WERI-Rb-1 (cell line): ENCODE results near the gene SPEG.

Experiments used
- DNase-seq: peaks from one replicate; pipeline ENCODE4 v3.0.0-alpha.2; 2020
- H3K27ac ChIP-seq: fragments of 250-450 bp; sonication (Bioruptor Pico); 2 replicates; pipeline ENCODE4 v1.5.1; 2020; ENCODE audit warnings: mild to moderate bottlenecking, moderate library complexity
- H3K27me3 ChIP-seq: fragments of 250-450 bp; sonication (Bioruptor Pico); 2 replicates; pipeline ENCODE4 v1.5.1; 2021; ENCODE audit warnings: mild to moderate bottlenecking, low read depth, moderate library complexity; ENCODE audit not compliant: insufficient read depth, severe bottlenecking
- H3K36me3 ChIP-seq: fragments of 250-450 bp; sonication (Bioruptor Pico); 2 replicates; pipeline ENCODE4 v1.5.1; 2020; ENCODE audit warnings: mild to moderate bottlenecking, moderate library complexity
- H3K4me3 ChIP-seq: 2 replicates; pipeline ENCODE4 v1.5.1; 2011; ENCODE audit warnings: low read depth, mild to moderate bottlenecking, control low read depth, low read length
- H3K9me3 ChIP-seq: fragments of 250-450 bp; sonication (Bioruptor Pico); 2 replicates; pipeline ENCODE4 v1.5.1; 2021; ENCODE audit warnings: mild to moderate bottlenecking, moderate library complexity; ENCODE audit not compliant: severe bottlenecking
- TF ChIP-seq, protein P1 (sequence below): IDR thresholded peaks from 2 replicates; pipeline ENCODE4 v1.5.1; 2011; ENCODE audit warnings: low read depth, mild to moderate bottlenecking, control low read depth, inconsistent platforms, low read length

Gene SPEG

DNA sequence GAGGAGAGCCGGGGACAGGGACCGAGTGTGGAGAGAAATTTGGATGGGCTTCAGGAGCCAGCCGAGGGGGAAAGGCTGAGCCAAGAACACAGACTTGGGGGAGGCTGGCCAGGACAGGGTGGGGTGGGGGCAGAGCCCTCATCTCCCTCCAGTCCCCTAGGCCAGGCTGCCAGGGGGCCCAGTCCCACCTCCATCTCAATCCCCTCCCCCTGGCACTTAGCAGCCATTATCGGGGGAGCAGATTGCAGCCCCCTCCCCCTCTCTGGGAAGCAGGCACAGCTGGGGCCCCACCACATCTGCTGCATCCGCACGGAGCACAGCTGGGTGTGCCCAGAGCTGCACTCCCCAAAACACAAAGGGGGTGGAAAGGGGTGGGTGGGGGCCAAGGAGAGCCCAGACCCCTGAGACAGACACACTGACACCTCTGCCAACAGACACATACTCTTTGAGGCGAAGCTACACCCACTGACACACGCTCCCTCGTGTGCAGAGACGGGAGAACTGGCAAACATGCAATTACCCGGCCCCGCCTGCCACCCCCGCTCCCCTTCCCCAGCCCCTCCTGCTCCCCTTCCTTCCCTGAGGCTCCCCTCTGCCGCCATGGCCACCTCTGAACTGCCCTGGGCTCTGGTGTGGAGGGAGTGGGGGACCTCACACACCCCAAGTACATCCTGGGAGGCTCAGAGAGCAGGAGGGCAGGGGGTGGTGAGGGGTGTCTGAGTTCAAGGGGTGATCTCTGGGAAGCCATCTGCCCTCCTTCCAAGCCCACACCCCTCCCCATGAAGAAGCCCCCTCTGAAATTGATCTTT lies 74.5 kb downstream of the SPEG start:
- Histone ChIP-seq H3K27ac (peak overlapping the region; percentile 98), H3K36me3 (peaks cover 14% of the 10 kb centered on the region), H3K4me3 (peak overlapping the region; percentile 6), H3K9me3 (no peaks in the 10 kb centered on the region), H3K27me3 (no peaks in the 10 kb centered on the region)
- TF ChIP-seq, protein P1, sequence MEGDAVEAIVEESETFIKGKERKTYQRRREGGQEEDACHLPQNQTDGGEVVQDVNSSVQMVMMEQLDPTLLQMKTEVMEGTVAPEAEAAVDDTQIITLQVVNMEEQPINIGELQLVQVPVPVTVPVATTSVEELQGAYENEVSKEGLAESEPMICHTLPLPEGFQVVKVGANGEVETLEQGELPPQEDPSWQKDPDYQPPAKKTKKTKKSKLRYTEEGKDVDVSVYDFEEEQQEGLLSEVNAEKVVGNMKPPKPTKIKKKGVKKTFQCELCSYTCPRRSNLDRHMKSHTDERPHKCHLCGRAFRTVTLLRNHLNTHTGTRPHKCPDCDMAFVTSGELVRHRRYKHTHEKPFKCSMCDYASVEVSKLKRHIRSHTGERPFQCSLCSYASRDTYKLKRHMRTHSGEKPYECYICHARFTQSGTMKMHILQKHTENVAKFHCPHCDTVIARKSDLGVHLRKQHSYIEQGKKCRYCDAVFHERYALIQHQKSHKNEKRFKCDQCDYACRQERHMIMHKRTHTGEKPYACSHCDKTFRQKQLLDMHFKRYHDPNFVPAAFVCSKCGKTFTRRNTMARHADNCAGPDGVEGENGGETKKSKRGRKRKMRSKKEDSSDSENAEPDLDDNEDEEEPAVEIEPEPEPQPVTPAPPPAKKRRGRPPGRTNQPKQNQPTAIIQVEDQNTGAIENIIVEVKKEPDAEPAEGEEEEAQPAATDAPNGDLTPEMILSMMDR = no peak
- DNase-seq = no peak

DNA sequence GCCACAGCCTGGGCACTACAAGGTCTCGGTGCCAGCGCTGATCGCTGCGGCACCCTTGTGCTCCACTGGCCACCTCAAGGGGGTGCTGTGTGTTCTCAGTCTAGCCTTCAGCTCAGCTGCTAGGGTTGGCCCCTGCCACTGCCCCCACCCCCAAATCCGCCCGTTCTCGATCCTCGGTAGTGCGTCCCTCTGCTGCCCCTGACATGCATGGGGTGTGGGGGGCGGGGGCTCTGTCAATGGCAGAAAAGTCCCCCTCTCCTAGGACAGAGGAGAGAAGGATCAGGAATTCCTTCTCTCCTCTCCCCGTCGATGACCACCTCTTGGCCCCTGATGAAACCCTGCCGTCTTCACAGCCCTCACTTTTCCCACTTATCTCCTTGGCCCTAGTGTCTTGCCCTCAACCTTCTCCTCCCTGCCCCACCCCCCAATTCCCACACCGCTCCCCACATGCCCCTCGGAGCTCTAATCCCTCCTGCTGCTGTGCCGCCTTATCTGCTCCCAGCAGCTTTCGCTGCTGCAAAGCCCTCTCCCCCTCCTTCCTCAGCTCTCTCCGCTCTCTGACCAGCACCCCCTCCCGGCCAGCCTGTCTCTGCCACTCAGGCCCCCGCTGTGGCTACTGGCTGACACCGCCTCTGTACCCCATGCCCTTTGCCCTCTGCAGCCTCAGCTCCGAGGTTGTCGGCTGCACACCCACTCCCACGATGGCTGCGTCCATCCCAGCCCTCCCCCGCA lies 75.3 kb downstream of the SPEG start:
- Histone ChIP-seq H3K9me3 (no peaks in the 10 kb centered on the region), H3K27me3 (no peaks in the 10 kb centered on the region)
- DNase-seq = peak; percentile 97

DNA sequence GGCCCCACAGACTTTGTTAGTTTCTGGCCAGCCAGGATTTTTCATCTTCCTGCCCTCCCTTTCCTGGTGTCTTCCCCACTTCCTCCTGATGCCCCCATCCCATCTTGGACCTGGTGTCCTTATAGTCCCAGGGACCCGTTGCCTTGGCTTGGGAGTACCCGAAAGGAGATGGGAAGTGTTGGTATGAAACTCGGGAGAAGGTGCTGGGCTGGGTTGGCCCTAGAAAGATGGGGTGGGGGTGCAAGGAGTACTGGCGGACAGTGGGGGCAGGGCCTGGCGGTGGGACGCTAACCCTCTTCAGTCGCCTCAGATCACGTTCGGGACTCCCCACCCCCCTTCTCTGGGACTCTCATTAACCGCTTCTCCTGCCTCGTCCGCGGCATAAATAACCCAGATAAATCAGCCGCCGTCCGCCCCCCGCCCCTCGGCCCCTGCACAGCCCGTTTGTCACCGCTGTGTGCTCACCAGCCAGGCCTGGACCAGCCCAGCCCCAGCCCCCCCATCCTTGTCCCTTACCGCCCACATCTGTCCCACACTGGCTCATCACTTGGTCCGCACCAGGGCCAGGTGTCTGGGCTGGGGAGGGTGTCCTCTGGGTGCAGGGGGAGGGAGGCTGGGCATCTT lies 76.0 kb downstream of the SPEG start:
- TF ChIP-seq, protein P1 = no peak
- H3K9me3 ChIP-seq = no peaks in the 10 kb centered on the region
- peak; percentile 78 for DNase-seq
- H3K4me3 ChIP-seq = peak overlapping the region; percentile 39
- H3K36me3 ChIP-seq = peaks cover 10% of the 10 kb centered on the region
- peak overlapping the region; percentile 98 for H3K27ac ChIP-seq
- H3K27me3 ChIP-seq = no peaks in the 10 kb centered on the region

More for the DNA sequence above, 75.3 kb downstream of the SPEG start:
- Histone ChIP-seq H3K4me3 (peak overlapping the region; percentile 39), H3K27ac (peak overlapping the region; percentile 98), H3K36me3 (peaks cover 10% of the 10 kb centered on the region)
- TF ChIP-seq, protein P1 = peak; percentile 97

DNA sequence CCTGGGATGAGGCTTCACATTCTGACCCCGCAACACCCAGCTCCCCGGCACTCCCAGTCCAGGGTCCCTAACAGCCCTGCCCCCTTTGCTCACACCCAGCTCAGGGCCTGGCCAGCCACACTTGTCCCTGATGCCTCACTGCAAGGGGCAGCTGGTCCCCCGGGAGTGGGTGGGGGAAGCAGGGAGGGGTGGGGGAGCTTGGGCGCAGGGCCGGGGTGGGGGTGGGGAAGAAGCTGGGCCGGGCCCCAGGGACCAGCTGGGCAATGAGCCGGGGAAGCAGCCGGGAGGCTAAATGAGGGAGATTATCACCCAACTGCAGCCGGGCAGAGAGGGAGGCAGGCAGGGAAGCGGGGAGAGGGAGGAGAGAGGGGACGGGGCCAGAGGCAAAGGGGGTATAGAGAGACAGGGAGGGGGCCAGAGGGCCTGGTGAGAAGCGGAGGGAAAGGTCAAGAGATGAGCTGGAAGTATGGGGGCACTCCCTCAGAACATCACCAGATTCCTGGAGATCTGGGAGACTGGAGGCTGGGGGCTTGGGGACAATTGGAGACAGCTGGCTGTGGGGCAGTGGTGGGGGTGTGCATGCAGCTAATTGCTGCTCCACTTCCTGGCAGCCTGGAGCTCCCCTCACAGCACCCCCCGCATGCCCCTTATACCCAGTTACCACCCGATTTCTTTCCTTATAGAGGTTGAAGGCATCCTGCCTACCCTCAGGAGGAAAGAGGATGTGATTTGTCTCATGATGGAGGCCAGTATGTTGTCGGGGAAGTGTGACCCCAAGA lies 77.1 kb downstream of the SPEG start:
- peak; percentile 93 for DNase-seq
- no peaks in the 10 kb centered on the region for H3K9me3 ChIP-seq
- H3K27me3 ChIP-seq = no peaks in the 10 kb centered on the region
- H3K4me3 ChIP-seq = peak overlapping the region; percentile 27
- peaks cover under 1% of the 10 kb centered on the region for H3K36me3 ChIP-seq
- TF ChIP-seq, protein P1 = no peak
- H3K27ac ChIP-seq = peak overlapping the region; percentile 98

DNA sequence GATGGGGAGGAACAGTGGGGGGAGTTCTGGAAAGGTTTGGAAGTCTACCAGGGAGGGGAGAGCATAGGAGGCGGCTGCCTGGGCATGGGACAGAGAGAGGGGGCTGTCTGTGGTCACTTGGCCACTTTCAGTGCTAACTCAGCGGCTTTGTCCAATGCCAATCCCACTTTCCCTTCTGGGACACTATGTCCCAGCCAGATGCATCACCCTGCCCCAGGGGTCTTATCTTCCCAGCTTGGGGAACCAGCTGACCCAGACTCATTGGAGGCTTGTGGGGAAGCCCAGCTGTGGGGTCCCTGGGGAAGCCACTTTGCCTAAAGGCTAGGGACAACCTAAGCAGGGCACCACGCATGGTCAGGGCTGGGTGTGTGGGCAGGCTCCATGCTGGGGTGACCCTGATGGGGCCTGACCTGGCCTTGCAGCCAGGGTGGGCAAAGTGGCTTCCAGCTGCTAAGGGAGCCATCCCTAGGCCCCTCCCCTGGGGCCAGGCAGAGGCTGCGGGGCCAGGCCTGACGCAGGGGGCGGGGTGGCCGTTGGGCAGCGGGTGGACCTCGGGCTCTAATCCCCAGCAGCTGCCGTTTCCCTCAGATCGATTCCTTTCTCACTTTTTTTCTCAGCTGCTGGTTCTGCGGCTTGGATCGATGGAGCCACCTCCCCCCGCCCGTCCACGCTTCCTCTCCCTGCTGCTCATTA lies 78.0 kb downstream of the SPEG start:
- TF ChIP-seq, protein P1 = no peak
- Histone ChIP-seq H3K27me3 (no peaks in the 10 kb centered on the region), H3K27ac (peak overlapping the region; percentile 98), H3K36me3 (no peaks in the 10 kb centered on the region; the same call in 1 of the 2 replicates), H3K9me3 (no peaks in the 10 kb centered on the region), H3K4me3 (peak overlapping the region; percentile 26)
- DNase-seq = peak; percentile 92
